ENCODE results near the gene MYO1D.

DNA sequence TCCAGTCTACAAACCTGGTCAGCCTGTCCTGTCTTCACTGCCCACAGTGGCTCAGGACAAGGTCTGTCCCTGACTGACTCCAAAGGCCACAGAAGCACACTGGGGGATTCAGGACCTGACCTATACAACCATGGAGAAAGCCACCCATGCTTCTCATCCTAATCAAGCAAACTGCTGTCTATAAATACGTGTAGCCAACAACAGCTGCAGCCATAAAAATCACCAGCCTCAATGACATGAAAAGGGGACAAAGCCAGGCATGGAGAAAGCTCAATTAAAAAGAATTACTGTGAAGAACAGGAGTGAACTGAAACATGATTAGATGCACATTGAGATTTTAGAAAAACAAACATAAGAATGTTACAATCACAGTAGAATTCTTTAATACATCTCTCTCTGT lies 220.0 kb downstream of the MYO1D start:
- TF ChIP-seq, protein P1, sequence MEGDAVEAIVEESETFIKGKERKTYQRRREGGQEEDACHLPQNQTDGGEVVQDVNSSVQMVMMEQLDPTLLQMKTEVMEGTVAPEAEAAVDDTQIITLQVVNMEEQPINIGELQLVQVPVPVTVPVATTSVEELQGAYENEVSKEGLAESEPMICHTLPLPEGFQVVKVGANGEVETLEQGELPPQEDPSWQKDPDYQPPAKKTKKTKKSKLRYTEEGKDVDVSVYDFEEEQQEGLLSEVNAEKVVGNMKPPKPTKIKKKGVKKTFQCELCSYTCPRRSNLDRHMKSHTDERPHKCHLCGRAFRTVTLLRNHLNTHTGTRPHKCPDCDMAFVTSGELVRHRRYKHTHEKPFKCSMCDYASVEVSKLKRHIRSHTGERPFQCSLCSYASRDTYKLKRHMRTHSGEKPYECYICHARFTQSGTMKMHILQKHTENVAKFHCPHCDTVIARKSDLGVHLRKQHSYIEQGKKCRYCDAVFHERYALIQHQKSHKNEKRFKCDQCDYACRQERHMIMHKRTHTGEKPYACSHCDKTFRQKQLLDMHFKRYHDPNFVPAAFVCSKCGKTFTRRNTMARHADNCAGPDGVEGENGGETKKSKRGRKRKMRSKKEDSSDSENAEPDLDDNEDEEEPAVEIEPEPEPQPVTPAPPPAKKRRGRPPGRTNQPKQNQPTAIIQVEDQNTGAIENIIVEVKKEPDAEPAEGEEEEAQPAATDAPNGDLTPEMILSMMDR (IDR thresholded peaks at IDR 0.05): no peak
- no peak for TF ChIP-seq POLR2A (IDR thresholded peaks at IDR 0.05)
